Epithelial cell of prostate (primary cell): ENCODE results near the gene SCFD2.
"Not testable (repeated sequence)": the region's sequence is repeated elsewhere in the genome, so short reads cannot be mapped to it uniquely, and the experiment has no call there.

Source experiments
- DNase-seq: peaks from one replicate; pipeline ENCODE4 v3.0.0-alpha.2; 2011; ENCODE audit warnings: low read depth, low spot score
- H3K27ac ChIP-seq: fragments of 450-650 bp; 2 replicates; pipeline ENCODE4 v1.5.1; 2017; ENCODE audit warnings: mild to moderate bottlenecking

The SCFD2 gene

GRCh38 chr4:52850406-52851124 is 515.3 kb downstream of the SCFD2 start:
- no peak for DNase-seq
- no peak overlapping the region for H3K27ac ChIP-seq

GRCh38 chr4:52848254-52848653 is 517.6 kb downstream of the SCFD2 start:
- DNase-seq, result no peak
- no peak overlapping the region for H3K27ac ChIP-seq

DNA sequence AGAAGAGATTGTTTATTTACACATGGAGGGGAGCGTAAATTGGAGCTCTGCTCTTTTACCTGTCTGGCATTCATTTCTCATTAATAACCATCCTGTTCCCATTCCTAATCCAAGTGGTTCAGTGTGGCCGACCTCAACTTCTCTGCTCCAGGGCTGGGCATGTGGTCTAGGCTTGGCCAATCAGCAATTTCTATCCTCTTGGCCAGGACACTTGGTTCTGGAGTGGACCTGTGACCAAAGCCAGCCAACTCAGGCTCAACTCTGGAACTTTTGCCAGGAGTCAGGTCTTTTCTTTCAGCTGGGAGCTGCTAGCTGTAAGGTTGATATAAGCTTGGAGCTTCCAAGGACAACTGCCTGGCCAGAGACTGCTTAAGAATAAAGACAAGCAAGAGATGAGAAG is 519.4 kb downstream of the SCFD2 start:
- no peak overlapping the region for H3K27ac ChIP-seq
- DNase-seq, result no peak

DNA sequence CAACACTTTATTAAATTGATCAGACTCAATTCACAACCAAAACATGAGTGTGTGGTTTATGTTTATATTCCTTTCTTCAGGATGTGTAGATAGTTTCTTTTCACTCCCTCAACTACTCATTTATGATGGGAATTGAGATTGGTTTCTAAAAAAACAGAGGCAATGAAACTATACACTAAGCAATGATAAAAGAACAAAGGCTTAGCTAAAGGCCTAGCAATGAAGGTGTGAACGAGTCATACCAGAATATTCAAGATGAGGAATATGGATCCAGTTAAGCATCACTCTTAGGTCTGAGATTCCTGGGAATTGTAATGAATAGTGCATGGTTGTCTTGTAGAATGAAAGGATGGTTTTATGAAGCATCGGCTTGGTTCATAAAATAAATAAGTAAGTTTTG is 521.3 kb downstream of the SCFD2 start:
- no peak for DNase-seq
- H3K27ac ChIP-seq, result no peak overlapping the region

GRCh38 chr4:52843958-52844357 is 521.9 kb downstream of the SCFD2 start:
- DNase-seq, result no peak
- no peak overlapping the region for H3K27ac ChIP-seq

- no peak for DNase-seq
- no peak overlapping the region for H3K27ac ChIP-seq
These were observed 522.5 kb downstream of the SCFD2 start for GRCh38 chr4:52843351-52843750.

GRCh38 chr4:52842792-52843191 is 523.1 kb downstream of the SCFD2 start:
- H3K27ac ChIP-seq, result no peak overlapping the region
- no peak for DNase-seq

DNA sequence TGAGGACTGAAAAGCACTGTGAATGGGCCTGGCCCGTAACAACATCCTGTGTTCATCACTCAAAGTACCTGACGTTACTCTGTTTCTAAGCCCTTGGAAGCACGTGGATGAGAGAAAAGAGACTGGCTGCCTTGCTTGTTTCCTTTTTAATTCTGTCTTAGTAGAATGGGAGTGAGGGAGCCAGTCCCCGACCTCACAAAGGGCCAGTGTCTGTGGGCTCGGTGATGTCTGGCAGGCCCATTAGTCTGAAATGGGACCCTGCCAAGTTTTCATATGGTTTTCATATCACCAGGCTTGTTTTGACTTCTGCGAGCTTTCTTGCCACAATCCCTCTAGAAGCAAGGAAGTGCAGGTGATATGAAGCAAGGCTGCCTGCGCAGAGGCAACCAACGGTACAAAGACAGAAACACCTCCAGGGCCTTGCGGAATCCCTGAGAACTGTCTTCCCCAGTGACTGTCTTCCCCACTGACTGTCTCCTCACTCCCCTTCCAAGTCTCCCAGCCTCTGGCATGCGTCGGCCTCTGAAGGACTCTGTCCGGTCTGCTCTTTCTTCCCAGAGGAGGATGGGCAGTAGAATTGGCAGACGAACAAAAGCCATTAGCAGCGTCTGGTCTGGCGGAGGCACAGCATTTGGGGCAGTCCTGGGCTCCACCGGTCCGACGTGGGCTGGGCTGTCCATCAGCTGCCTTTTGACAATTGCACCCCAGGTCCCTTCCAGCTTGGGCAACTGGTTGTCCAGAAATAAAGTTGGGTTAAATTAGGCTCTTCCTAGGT is 524.0 kb downstream of the SCFD2 start:
- no peak for DNase-seq
- H3K27ac ChIP-seq, result no peak overlapping the region

GRCh38 chr4:52840531-52841370 is 525.1 kb downstream of the SCFD2 start:
- DNase-seq, result no peak
- H3K27ac ChIP-seq, result no peak overlapping the region

DNA sequence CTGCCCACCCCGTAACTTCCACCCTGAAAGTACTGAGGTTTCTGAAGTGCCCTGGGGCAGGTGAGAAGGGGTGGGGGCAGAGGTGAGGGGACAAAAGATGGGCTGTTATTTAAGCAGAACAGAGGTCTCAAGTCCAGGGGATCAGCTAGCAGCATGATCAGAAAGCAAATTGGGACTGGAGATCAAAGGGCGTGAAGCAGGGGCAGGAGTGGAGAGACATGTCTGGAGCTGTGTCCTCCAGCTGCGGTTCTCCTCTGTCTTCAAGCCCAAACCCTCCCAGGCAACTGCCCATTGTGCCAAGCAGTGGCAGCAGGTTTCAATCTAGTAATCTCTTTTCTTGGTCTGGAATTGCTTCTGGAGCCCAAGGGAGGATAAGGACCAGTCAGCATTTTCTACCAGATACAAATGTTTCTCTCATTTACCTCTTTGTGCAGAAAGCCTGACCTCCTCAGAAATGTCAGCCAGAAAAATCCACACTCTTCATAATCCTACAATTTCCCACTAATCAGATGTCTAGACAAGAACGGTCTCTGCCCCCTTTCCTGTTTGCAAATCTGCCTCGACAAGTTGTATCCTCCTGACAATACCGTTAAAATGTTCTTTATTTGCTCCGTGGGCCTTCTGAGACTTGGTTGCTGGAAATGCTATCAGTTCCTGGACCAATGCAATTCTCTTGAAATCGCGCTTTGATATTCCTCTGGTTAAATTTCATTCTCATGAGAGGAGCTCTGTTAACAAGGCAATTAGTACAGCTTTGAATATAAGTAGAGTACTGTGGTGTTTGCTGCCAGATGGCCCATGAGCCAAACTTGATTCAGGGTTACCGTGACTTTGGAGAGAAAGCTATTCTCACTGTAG is 526.9 kb downstream of the SCFD2 start:
- peak overlapping the region; percentile 99 for H3K27ac ChIP-seq
- DNase-seq, result no peak

- peak overlapping the region; percentile 99 for H3K27ac ChIP-seq
- peak; percentile 88 for DNase-seq
These were observed 527.9 kb downstream of the SCFD2 start for GRCh38 chr4:52837716-52838558.

GRCh38 chr4:52836678-52837077 is 529.2 kb downstream of the SCFD2 start:
- H3K27ac ChIP-seq, result peak overlapping the region; percentile 99
- no peak for DNase-seq

- no peak overlapping the region for H3K27ac ChIP-seq
- no peak for DNase-seq
These were observed 529.7 kb downstream of the SCFD2 start for GRCh38 chr4:52836120-52836519.

GRCh38 chr4:52834641-52835456 is 531.0 kb downstream of the SCFD2 start:
- not testable (repeated sequence) for DNase-seq
- H3K27ac ChIP-seq, result peak overlapping the region; percentile 18

DNA sequence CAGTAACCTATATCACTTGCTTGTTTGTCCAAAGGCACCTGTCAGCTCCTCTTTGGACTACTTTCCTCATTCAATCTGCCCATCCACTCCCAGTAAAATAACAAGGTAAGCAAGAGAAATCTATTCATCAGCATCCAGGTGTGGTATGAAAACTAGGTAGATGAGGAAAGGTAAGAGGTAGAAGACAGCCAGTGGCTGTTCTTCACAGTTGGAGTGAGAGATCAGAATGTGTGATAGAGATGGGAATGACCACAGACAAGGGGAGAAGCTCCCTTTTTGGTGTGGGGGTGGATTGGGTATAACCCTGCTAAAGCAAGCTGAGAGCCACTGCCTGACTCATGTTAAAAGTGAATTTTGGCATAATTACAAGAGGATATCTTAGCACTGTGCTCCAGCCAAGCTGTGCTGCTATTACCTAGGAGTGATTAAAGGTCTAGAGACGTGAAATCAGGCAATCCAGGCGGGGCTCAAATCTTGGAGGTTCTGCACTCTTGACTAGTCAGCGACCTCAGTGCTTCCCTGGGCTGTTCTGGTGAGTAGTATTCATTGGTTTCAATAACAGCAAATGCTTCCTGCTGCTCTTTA is 531.8 kb downstream of the SCFD2 start:
- DNase-seq, result peak; percentile 72
- H3K27ac ChIP-seq, result peak overlapping the region; percentile 18

DNA sequence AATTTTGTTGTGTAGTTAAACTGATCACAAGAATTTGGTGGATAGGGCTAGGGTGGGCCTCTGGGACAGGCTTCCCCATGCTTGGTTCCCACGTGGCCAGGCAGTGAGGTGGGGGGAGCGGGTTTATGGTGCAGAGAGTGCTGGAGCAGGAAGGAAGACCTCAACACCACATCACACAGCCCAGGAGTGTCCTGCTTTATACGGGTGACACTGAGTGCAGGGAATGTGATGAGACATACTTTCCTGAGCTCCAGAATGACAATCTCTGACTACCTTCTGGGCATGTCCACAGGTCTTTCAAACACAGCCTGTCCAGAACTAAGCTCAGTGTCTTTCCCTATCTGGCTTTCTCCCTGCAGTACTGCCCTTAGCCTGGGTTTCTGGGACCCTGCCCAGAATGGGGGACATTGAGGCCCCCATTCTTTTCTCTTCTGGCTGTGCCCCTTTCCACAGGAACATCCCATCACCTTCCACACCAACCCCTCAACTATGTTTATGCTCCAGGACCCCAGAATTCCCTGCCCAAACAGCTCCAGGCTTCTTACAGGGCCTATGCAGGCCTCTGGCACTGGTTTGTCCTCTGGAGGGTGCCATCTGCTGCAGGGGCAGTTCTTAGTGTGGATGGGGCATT is 540.3 kb downstream of the SCFD2 start:
- H3K27ac ChIP-seq, result peak overlapping the region; percentile 85
- DNase-seq, result no peak
